Calu3 (cell line): ENCODE measurements around the gene ACSS2. TPM values are rescaled to one million over a fixed set of nuclear protein-coding genes. Genes with fewer than 3 reads are reported as not detected.

Experiments
- BruUV-seq: library from RNA; stranded (reverse); fragments of 400-500 nt; replicated peaks from 2 replicates; lab custom pipeline; 2021; lab: Mats Ljungman, UMichigan
- CTCF ChIA-PET: fragments of 300-600 bp; sonication (Branson Sonifier 250); formaldehyde crosslinking; loops from one replicate; lab custom pipeline; 2022; ENCODE audit warnings: antibody characterized with exemption; lab: Charles Lee
- DNase-seq: peaks from one replicate; pipeline ENCODE4 v3.0.0; 2022
- H3K27ac Mint-ChIP-seq: one replicate; pipeline ENCODE4 v1.8.0; 2022; ENCODE audit warnings: mixed read lengths; ENCODE audit not compliant: unreplicated experiment
- H3K27me3 Mint-ChIP-seq: one replicate; pipeline ENCODE4 v1.8.0; 2022; ENCODE audit warnings: mixed read lengths; ENCODE audit not compliant: unreplicated experiment
- H3K36me3 Mint-ChIP-seq: one replicate; pipeline ENCODE4 v1.8.0; 2022; ENCODE audit warnings: mild to moderate bottlenecking, moderate library complexity, mixed read lengths; ENCODE audit not compliant: insufficient read depth, unreplicated experiment
- H3K4me1 Mint-ChIP-seq: one replicate; pipeline ENCODE4 v1.8.0; 2022; ENCODE audit warnings: mild to moderate bottlenecking, low read depth, mixed read lengths; ENCODE audit not compliant: unreplicated experiment
- H3K4me3 Mint-ChIP-seq: one replicate; pipeline ENCODE4 v1.8.0; 2022; ENCODE audit warnings: mild to moderate bottlenecking, low read depth, moderate library complexity, mixed read lengths; ENCODE audit not compliant: unreplicated experiment
- H3K9me3 Mint-ChIP-seq: one replicate; pipeline ENCODE4 v1.8.0; 2022; ENCODE audit warnings: low read depth, mixed read lengths; ENCODE audit not compliant: unreplicated experiment
- CTCF ChIP-seq: fragments of 200-600 bp; IDR thresholded peaks from one replicate; pipeline ENCODE4 v1.8.0; 2022; ENCODE audit warnings: antibody characterized with exemption; ENCODE audit not compliant: unreplicated experiment
- intact Hi-C: fragments of 100-400 bp; cut with micrococcal nuclease; formaldehyde crosslinking; loops from one replicate; pipeline ENCODE4 v1.10.0; 2022; ENCODE audit not compliant: unreplicated experiment
- total RNA-seq: library from RNA; stranded (reverse); gene quantifications from 2 replicates; pipeline ENCODE4 v1.2.3, GENCODE V29; 2022

The ACSS2 gene
- total RNA-seq, 1 experiment from 2014 or later: 34.9 TPM

DNA sequence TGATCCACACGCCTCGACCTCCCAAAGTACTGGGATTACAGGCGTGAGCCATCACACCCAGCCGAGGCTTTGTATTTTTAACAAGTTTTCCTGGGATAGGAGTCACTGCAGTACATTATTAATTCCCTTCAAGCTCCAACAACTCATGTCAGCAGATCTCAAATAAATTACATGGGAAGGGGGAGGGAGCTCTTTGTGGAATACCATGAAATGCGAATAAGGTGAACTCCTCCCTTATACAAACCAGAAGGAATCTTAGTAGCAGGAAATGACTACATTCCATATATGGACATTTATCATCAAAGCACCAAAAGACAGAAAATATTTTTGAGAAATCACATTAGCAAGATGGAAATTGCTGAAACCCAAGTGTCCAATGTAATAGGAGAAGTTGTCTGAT is 76.3 kb downstream of the ACSS2 start:
- DNase-seq: no peak
- peaks cover 21% of the 10 kb centered on the region for H3K4me1 Mint-ChIP-seq
- intact Hi-C loops: no loop called here

GRCh38 chr20:34953960-34954359 is 77.5 kb downstream of the ACSS2 start:
- Mint-ChIP-seq H3K4me3 (no peak overlapping the region), H3K4me1 (peaks cover 21% of the 10 kb centered on the region), H3K27me3 (no peaks in the 10 kb centered on the region), H3K27ac (no peak overlapping the region), H3K9me3 (no peaks in the 10 kb centered on the region), H3K36me3 (peaks cover 30% of the 10 kb centered on the region)
- CTCF ChIA-PET: interaction anchor here (4.8 kb wide), 1 partner anchor 80 kb away, joined by 107 read pairs; the partner anchor contains the start of genes ACSS2 and GGT7
- no peak for DNase-seq
- BruUV-seq: no TSS peak
- intact Hi-C loops: no loop called here
- TF ChIP-seq CTCF: no peak

More for the DNA sequence above, 76.3 kb downstream of the ACSS2 start:
- Mint-ChIP-seq H3K36me3 (peaks cover 30% of the 10 kb centered on the region), H3K27ac (no peak overlapping the region), H3K4me3 (no peak overlapping the region), H3K9me3 (no peaks in the 10 kb centered on the region), H3K27me3 (no peaks in the 10 kb centered on the region)
- BruUV-seq: no TSS peak
- CTCF ChIA-PET: no interaction called here
- TF ChIP-seq CTCF: no peak

- peak; percentile 50 for DNase-seq
- peak overlapping the region; percentile 86 for H3K27ac Mint-ChIP-seq
- H3K36me3 Mint-ChIP-seq: peaks cover 21% of the 10 kb centered on the region
- peak overlapping the region; percentile 95 for H3K4me3 Mint-ChIP-seq
- no peak for TF ChIP-seq CTCF
- H3K4me1 Mint-ChIP-seq: peaks cover 21% of the 10 kb centered on the region
- CTCF ChIA-PET: interaction anchor here (4.8 kb wide), 1 partner anchor 81 kb away, joined by 107 read pairs; the partner anchor contains the start of genes ACSS2 and GGT7
- intact Hi-C loops: no loop called here
- BruUV-seq: no TSS peak
- no peaks in the 10 kb centered on the region for H3K27me3 Mint-ChIP-seq
- H3K9me3 Mint-ChIP-seq: no peaks in the 10 kb centered on the region
These were observed 78.5 kb downstream of the ACSS2 start for GRCh38 chr20:34954904-34955230.

- DNase-seq: peak; percentile 100
- Mint-ChIP-seq H3K27me3 (no peaks in the 10 kb centered on the region), H3K27ac (peak within 1 kb of the TSS; percentile 86), H3K9me3 (no peaks in the 10 kb centered on the region), H3K36me3 (peaks cover 16% of the 10 kb centered on the region), H3K4me1 (peaks cover 21% of the 10 kb centered on the region), H3K4me3 (peak within 1 kb of the TSS; percentile 95)
- intact Hi-C loops: loop anchor here (1.0 kb wide), 1 partner anchor 81 kb away; no protein-coding TSS in a partner anchor
- TF ChIP-seq CTCF: no peak
- CTCF ChIA-PET: interaction anchor here (0.5 to 4.8 kb wide), 8 partner anchors 30 to 594 kb away, joined by 3 to 107 read pairs (median 3); partner anchors contain the start of genes ACSS2 and GGT7
- BruUV-seq: TSS peak; percentile 71
These were observed 79.0 kb downstream of the ACSS2 start, which contains the start of the genes GSS and MYH7B for GRCh38 chr20:34955231-34956040. Gene GSS (minus strand): TSS chr20:34955806. CDS start chr20:34951852, 3,954 bp downstream. Gene MYH7B (plus strand): TSS chr20:34955868. CDS start chr20:34978006, 22,138 bp downstream.
